ENCODE results near the gene KIF1B. TPM values are rescaled to one million over a fixed set of nuclear protein-coding genes. Genes with fewer than 3 reads are reported as not detected.

Gene KIF1B
- polyA plus RNA-seq, 1 experiment, result 26.9 TPM

- Histone ChIP-seq H3K4me3 (ENCODE audit: low read depth, low read length) (no peak overlapping the region), H3K9me3 (ENCODE audit: control insufficient read depth, insufficient read depth, low read length) (no peaks in the 10 kb centered on the region), H3K27ac (ENCODE audit: low read depth, low read length) (no peak overlapping the region), H3K27me3 (ENCODE audit: control insufficient read depth, insufficient read depth, low read length) (no peaks in the 10 kb centered on the region)
- no peak for TF ChIP-seq CTCF (IDR thresholded peaks at IDR 0.05; ENCODE audit: low read depth, low read length)
- ChIA-PET CTCF (interaction anchor here (0.5 kb wide), 1 partner anchor 48 kb away, joined by 3 read pairs; no protein-coding TSS in a partner anchor), POLR2A (no interaction called here)
- no peak for DNase-seq (ENCODE audit: low read depth, low spot score)
Measured at GRCh38 chr1:10283318-10283984, 73.1 kb downstream of the KIF1B start.

GRCh38 chr1:10286244-10286643 is 75.9 kb downstream of the KIF1B start:
- CTCF ChIA-PET, result interaction anchor here (1.8 kb wide), 1 partner anchor 76 kb away, joined by 9 read pairs; the partner anchor contains the start of gene KIF1B
- DNase-seq (ENCODE audit: low read depth, low spot score), result no peak
- no peak for TF ChIP-seq CTCF (IDR thresholded peaks at IDR 0.05; ENCODE audit: low read depth, low read length)
- Histone ChIP-seq H3K27ac (ENCODE audit: low read depth, low read length) (no peak overlapping the region), H3K4me3 (ENCODE audit: low read depth, low read length) (no peak overlapping the region), H3K9me3 (ENCODE audit: control insufficient read depth, insufficient read depth, low read length) (no peaks in the 10 kb centered on the region), H3K27me3 (ENCODE audit: control insufficient read depth, insufficient read depth, low read length) (no peaks in the 10 kb centered on the region)
- POLR2A ChIA-PET, result interaction anchor here (0.7 kb wide), 1 partner anchor 18 kb away, joined by 6 read pairs; no protein-coding TSS in a partner anchor

GRCh38 chr1:10287023-10287645 is 76.8 kb downstream of the KIF1B start:
- ChIA-PET CTCF (interaction anchor here (1.8 kb wide), 1 partner anchor 77 kb away, joined by 9 read pairs; the partner anchor contains the start of gene KIF1B), POLR2A (no interaction called here)
- Histone ChIP-seq H3K27ac (ENCODE audit: low read depth, low read length) (no peak overlapping the region), H3K9me3 (ENCODE audit: control insufficient read depth, insufficient read depth, low read length) (no peaks in the 10 kb centered on the region), H3K4me3 (ENCODE audit: low read depth, low read length) (no peak overlapping the region), H3K27me3 (ENCODE audit: control insufficient read depth, insufficient read depth, low read length) (no peaks in the 10 kb centered on the region)
- no peak for TF ChIP-seq CTCF (IDR thresholded peaks at IDR 0.05; ENCODE audit: low read depth, low read length)
- DNase-seq (ENCODE audit: low read depth, low spot score), result no peak

GRCh38 chr1:10288029-10288615 is 77.8 kb downstream of the KIF1B start:
- no peak overlapping the region for H3K4me3 ChIP-seq (ENCODE audit: low read depth, low read length)
- no peaks in the 10 kb centered on the region for H3K27me3 ChIP-seq (ENCODE audit: control insufficient read depth, insufficient read depth, low read length)
- TF ChIP-seq CTCF (IDR thresholded peaks at IDR 0.05; ENCODE audit: low read depth, low read length), result no peak
- CTCF ChIA-PET, result interaction anchor here (1.8 kb wide), 1 partner anchor 78 kb away, joined by 9 read pairs; the partner anchor contains the start of gene KIF1B
- POLR2A ChIA-PET, result no interaction called here
- no peak for DNase-seq (ENCODE audit: low read depth, low spot score)
- H3K27ac ChIP-seq (ENCODE audit: low read depth, low read length), result no peak overlapping the region
- H3K9me3 ChIP-seq (ENCODE audit: control insufficient read depth, insufficient read depth, low read length), result no peaks in the 10 kb centered on the region

GRCh38 chr1:10291705-10292104 is 81.3 kb downstream of the KIF1B start:
- Histone ChIP-seq H3K4me3 (ENCODE audit: low read depth, low read length) (no peak overlapping the region), H3K27me3 (ENCODE audit: control insufficient read depth, insufficient read depth, low read length) (no peaks in the 10 kb centered on the region), H3K9me3 (ENCODE audit: control insufficient read depth, insufficient read depth, low read length) (no peaks in the 10 kb centered on the region), H3K27ac (ENCODE audit: low read depth, low read length) (no peak overlapping the region)
- no peak for DNase-seq (ENCODE audit: low read depth, low spot score)
- TF ChIP-seq CTCF (IDR thresholded peaks at IDR 0.05; ENCODE audit: low read depth, low read length), result no peak
- ChIA-PET POLR2A (no interaction called here), CTCF (no interaction called here)

Data from AG04450 (cell line).